ENCODE data around the gene ACSL3.

- TF ChIP-seq, protein P1, sequence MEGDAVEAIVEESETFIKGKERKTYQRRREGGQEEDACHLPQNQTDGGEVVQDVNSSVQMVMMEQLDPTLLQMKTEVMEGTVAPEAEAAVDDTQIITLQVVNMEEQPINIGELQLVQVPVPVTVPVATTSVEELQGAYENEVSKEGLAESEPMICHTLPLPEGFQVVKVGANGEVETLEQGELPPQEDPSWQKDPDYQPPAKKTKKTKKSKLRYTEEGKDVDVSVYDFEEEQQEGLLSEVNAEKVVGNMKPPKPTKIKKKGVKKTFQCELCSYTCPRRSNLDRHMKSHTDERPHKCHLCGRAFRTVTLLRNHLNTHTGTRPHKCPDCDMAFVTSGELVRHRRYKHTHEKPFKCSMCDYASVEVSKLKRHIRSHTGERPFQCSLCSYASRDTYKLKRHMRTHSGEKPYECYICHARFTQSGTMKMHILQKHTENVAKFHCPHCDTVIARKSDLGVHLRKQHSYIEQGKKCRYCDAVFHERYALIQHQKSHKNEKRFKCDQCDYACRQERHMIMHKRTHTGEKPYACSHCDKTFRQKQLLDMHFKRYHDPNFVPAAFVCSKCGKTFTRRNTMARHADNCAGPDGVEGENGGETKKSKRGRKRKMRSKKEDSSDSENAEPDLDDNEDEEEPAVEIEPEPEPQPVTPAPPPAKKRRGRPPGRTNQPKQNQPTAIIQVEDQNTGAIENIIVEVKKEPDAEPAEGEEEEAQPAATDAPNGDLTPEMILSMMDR (IDR thresholded peaks at IDR 0.05; ENCODE audit: low read depth, low read length, poor library complexity, severe bottlenecking) = no peak
- no peak for TF ChIP-seq EZH2phosphoT487 (IDR thresholded peaks at IDR 0.05; ENCODE audit: borderline replicate concordance, low read length)
Measured at GRCh38 chr2:222861411-222862105, 722 bp downstream of the ACSL3 start.

Data from DOHH2 (cell line).